GM12892 (cell line): ENCODE results near the gene NCOA5.

Source experiments
- DNase-seq: peaks from one replicate; pipeline ENCODE4 v3.0.0; 2011; ENCODE audit not compliant: insufficient read length
- FAIRE-seq: peaks from 2 replicates; lab custom pipeline; 2011; peaks lifted over from hg19 to GRCh38; lab: Jason Lieb, UNC
- POLR2A ChIP-seq: IDR thresholded peaks from 2 replicates; pipeline ENCODE4 v1.6.1; 2011; ENCODE audit warnings: low read depth, low read length, control low read depth
- POLR2AphosphoS5 ChIP-seq: IDR thresholded peaks from 2 replicates; pipeline ENCODE4 v1.6.1; 2011; ENCODE audit warnings: low read depth, low read length, control low read depth
- TAF1 ChIP-seq: IDR thresholded peaks from 2 replicates; pipeline ENCODE4 v1.6.1; 2011; ENCODE audit warnings: low read depth, mild to moderate bottlenecking, control low read depth, low read length, borderline replicate concordance

The NCOA5 gene

GRCh38 chr20:46083101-46083500, 6.7 kb downstream of the NCOA5 start:
- TF ChIP-seq POLR2AphosphoS5, result no peak
- TF ChIP-seq POLR2A, result no peak
- no peak for TF ChIP-seq TAF1
- DNase-seq, result no peak
- no peak for FAIRE-seq

- DNase-seq (no peak), FAIRE-seq (no peak)
- no peak for TF ChIP-seq TAF1
- TF ChIP-seq POLR2A, result no peak
- TF ChIP-seq POLR2AphosphoS5, result no peak
These were observed 8.7 kb downstream of the NCOA5 start for GRCh38 chr20:46081074-46081473.

GRCh38 chr20:46078954-46079353, 10.8 kb downstream of the NCOA5 start:
- FAIRE-seq (no peak), DNase-seq (no peak)
- no peak for TF ChIP-seq TAF1

GRCh38 chr20:46077642-46078305, 12.0 kb downstream of the NCOA5 start:
- no peak for DNase-seq
- FAIRE-seq, result no peak
- TF ChIP-seq POLR2A, result no peak
- no peak for TF ChIP-seq TAF1
- TF ChIP-seq POLR2AphosphoS5, result no peak

- no peak for DNase-seq
- TF ChIP-seq POLR2A (no peak), POLR2AphosphoS5 (0 out of 2 replicates have a peak, but pooled peaks have one; percentile 4)
- FAIRE-seq, result no peak
These were observed 13.0 kb downstream of the NCOA5 start for GRCh38 chr20:46076806-46077205.

- TF ChIP-seq TAF1, result no peak
- TF ChIP-seq POLR2AphosphoS5, result no peak
- no peak for TF ChIP-seq POLR2A
- FAIRE-seq (no peak), DNase-seq (no peak)
These were observed 15.8 kb downstream of the NCOA5 start for GRCh38 chr20:46074006-46074405.

- FAIRE-seq, result no peak
- 0 out of 2 replicates have a peak, but pooled peaks have one; percentile 20 for TF ChIP-seq POLR2AphosphoS5
- TF ChIP-seq TAF1, result no peak
- DNase-seq, result no peak
These were observed 16.3 kb downstream of the NCOA5 start for GRCh38 chr20:46073443-46073842.

- FAIRE-seq (no peak), DNase-seq (no peak)
- TF ChIP-seq POLR2A (no peak), TAF1 (no peak), POLR2AphosphoS5 (no peak)
These were observed 16.7 kb downstream of the NCOA5 start for GRCh38 chr20:46073024-46073423.

- DNase-seq (no peak), FAIRE-seq (no peak)
- TF ChIP-seq POLR2A (no peak), TAF1 (no peak), POLR2AphosphoS5 (no peak; the same call in 1 of the 2 replicates)
These were observed 18.2 kb downstream of the NCOA5 start for GRCh38 chr20:46071573-46071972.

- TF ChIP-seq POLR2A, result no peak
- TF ChIP-seq POLR2AphosphoS5, result no peak
- no peak for TF ChIP-seq TAF1
- FAIRE-seq (no peak), DNase-seq (no peak)
These were observed 19.4 kb downstream of the NCOA5 start for GRCh38 chr20:46070215-46070900.

- no peak for DNase-seq
- no peak for FAIRE-seq
These were observed 24.1 kb downstream of the NCOA5 start for GRCh38 chr20:46065691-46066090.

GRCh38 chr20:46065006-46065405, 24.8 kb downstream of the NCOA5 start:
- DNase-seq (no peak), FAIRE-seq (no peak)
- no peak for TF ChIP-seq POLR2AphosphoS5
- no peak for TF ChIP-seq POLR2A
- TF ChIP-seq TAF1, result no peak

More at GRCh38 chr20:46065691-46066090, 24.1 kb downstream of the NCOA5 start:
- TF ChIP-seq TAF1 (no peak), POLR2AphosphoS5 (no peak), POLR2A (no peak)

GRCh38 chr20:46063652-46064054, 26.1 kb downstream of the NCOA5 start:
- FAIRE-seq (peak; percentile 33), DNase-seq (no peak)
- no peak for TF ChIP-seq POLR2AphosphoS5
- no peak for TF ChIP-seq TAF1
- TF ChIP-seq POLR2A, result no peak

- TF ChIP-seq POLR2AphosphoS5, result no peak
- no peak for TF ChIP-seq POLR2A
- no peak for TF ChIP-seq TAF1
- FAIRE-seq (no peak), DNase-seq (no peak)
These were observed 26.6 kb downstream of the NCOA5 start for GRCh38 chr20:46063151-46063550.
